Upper lobe of left lung (tissue), 4 donors: Measurements from ENCODE around the gene RAPGEF5.

Source experiments
- EP300 ChIP-seq, 4 donors: sonication (generic); formaldehyde crosslinking; IDR thresholded peaks; one replicate each; pipeline ENCODE4 v1.5.1; 2017; ENCODE audit warnings: antibody characterized with exemption in 4 of 4, control low read depth in 2 of 4
- POLR2A ChIP-seq, 4 donors: fragments of 450-650 bp; IDR thresholded peaks; one replicate each; pipeline ENCODE4 v1.5.1; 2016 to 2017; ENCODE audit warnings: antibody characterized with exemption in 4 of 4, mild to moderate bottlenecking in 2 of 4
- TF ChIP-seq, protein P1 (sequence below), 6 experiments: fragments of 450-650 bp in 4 of 6; fragments of 200-600 bp in 2 of 6; sonication (generic) in 2 of 6; IDR thresholded peaks; one replicate each; pipeline ENCODE4 v1.5.1; 2016 to 2019; ENCODE audit warnings: antibody characterized with exemption in 6 of 6

GRCh38 chr7:22399091-22399490 lies 42.1 kb upstream of the RAPGEF5 start:
- TF ChIP-seq EP300 (IDR thresholded peaks at IDR 0.05) (no peak), POLR2A (IDR thresholded peaks at IDR 0.05) (no peak)
- TF ChIP-seq, protein P1, sequence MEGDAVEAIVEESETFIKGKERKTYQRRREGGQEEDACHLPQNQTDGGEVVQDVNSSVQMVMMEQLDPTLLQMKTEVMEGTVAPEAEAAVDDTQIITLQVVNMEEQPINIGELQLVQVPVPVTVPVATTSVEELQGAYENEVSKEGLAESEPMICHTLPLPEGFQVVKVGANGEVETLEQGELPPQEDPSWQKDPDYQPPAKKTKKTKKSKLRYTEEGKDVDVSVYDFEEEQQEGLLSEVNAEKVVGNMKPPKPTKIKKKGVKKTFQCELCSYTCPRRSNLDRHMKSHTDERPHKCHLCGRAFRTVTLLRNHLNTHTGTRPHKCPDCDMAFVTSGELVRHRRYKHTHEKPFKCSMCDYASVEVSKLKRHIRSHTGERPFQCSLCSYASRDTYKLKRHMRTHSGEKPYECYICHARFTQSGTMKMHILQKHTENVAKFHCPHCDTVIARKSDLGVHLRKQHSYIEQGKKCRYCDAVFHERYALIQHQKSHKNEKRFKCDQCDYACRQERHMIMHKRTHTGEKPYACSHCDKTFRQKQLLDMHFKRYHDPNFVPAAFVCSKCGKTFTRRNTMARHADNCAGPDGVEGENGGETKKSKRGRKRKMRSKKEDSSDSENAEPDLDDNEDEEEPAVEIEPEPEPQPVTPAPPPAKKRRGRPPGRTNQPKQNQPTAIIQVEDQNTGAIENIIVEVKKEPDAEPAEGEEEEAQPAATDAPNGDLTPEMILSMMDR (IDR thresholded peaks at IDR 0.05): no peak
